Hepatocyte (in vitro differentiated cells): ENCODE results near the gene ANKRD13B.

Experiments
- EZH2 ChIP-seq: fragments of 200-600 bp; sonication (generic); IDR thresholded peaks from 2 replicates; pipeline ENCODE4 v1.6.1; 2016; ENCODE audit warnings: antibody characterized with exemption, mild to moderate bottlenecking, borderline replicate concordance
- TF ChIP-seq, protein P1 (sequence below): fragments of 200-600 bp; sonication (generic); IDR thresholded peaks from 2 replicates; pipeline ENCODE4 v1.5.1; 2016; ENCODE audit warnings: antibody characterized with exemption, mild to moderate bottlenecking; ENCODE audit not compliant: poor library complexity

DNA sequence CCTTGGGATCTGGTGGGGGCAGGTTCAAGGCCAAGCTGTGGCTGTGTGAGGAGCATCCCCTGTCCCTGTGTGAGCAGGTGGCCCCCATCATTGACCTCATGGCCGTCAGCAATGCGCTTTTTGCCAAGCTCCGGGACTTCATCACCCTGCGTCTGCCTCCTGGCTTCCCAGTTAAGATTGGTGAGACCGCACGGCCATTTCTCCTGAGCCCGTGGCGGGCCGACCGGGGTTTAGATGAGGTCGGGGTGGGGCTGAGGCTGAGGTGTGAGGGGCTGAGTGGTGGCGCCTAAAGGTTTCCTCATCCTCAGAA is 19.1 kb downstream of the ANKRD13B start:
- TF ChIP-seq EZH2 = no peak
- TF ChIP-seq, protein P1, sequence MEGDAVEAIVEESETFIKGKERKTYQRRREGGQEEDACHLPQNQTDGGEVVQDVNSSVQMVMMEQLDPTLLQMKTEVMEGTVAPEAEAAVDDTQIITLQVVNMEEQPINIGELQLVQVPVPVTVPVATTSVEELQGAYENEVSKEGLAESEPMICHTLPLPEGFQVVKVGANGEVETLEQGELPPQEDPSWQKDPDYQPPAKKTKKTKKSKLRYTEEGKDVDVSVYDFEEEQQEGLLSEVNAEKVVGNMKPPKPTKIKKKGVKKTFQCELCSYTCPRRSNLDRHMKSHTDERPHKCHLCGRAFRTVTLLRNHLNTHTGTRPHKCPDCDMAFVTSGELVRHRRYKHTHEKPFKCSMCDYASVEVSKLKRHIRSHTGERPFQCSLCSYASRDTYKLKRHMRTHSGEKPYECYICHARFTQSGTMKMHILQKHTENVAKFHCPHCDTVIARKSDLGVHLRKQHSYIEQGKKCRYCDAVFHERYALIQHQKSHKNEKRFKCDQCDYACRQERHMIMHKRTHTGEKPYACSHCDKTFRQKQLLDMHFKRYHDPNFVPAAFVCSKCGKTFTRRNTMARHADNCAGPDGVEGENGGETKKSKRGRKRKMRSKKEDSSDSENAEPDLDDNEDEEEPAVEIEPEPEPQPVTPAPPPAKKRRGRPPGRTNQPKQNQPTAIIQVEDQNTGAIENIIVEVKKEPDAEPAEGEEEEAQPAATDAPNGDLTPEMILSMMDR = no peak
